ENCODE data around the gene ENOX2.

DNA sequence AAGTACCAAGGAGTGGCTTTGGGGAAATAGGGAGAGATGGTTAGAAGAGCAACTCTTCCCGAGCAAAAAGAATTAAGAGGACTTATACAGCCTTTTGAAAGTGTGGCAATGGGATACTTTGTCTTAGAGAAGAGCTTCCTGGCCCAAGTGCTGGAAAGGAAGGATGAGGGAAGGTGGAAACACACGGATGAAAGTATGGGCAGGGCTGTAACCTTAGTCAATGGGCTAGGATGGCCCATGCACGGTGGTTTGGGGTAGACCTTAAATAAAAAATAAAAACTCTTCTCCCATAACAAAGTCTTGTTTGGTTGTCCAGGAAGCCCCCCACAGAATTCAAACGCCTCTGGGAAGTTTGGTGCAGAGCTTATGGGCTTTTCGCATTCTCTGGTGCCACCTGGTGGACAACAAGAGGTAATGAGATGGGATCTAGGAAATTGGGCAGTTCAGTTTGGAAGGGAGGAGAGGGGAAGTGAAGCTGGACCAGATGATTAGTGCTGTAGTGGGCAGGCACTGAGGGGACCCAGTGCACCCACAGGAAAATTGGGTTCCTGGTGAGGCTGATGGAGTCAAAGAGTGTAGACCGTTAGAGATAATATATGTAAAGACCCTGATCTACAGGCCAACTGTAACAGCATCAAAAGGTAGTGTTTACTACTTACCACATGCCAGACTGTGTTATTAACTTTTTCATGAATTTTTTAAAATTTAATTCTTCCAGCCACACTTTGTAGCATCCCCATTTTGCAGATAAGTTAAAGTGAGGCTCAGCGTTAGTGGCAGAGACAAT lies 13.8 kb upstream of the ENOX2 start:
- TF ChIP-seq PATZ1 (CRISPR knock-in tag; IDR thresholded peaks at IDR 0.05; ENCODE audit: borderline replicate concordance) (no peak), GLIS3 (CRISPR knock-in tag; IDR thresholded peaks at IDR 0.05) (no peak), TCF4 (CRISPR knock-in tag; IDR thresholded peaks at IDR 0.05; ENCODE audit: borderline replicate concordance) (no peak), RARB (CRISPR knock-in tag; IDR thresholded peaks at IDR 0.05) (no peak), ZNF70 (CRISPR knock-in tag; IDR thresholded peaks at IDR 0.05) (no peak), ESRRG (CRISPR knock-in tag; IDR thresholded peaks at IDR 0.05) (no peak), ZC3H10 (CRISPR knock-in tag; IDR thresholded peaks at IDR 0.05) (no peak), PPARA (CRISPR knock-in tag; IDR thresholded peaks at IDR 0.05; ENCODE audit: borderline replicate concordance) (no peak), ZFP30 (CRISPR knock-in tag; IDR thresholded peaks at IDR 0.05) (no peak)
- TF ChIP-seq, protein P1, sequence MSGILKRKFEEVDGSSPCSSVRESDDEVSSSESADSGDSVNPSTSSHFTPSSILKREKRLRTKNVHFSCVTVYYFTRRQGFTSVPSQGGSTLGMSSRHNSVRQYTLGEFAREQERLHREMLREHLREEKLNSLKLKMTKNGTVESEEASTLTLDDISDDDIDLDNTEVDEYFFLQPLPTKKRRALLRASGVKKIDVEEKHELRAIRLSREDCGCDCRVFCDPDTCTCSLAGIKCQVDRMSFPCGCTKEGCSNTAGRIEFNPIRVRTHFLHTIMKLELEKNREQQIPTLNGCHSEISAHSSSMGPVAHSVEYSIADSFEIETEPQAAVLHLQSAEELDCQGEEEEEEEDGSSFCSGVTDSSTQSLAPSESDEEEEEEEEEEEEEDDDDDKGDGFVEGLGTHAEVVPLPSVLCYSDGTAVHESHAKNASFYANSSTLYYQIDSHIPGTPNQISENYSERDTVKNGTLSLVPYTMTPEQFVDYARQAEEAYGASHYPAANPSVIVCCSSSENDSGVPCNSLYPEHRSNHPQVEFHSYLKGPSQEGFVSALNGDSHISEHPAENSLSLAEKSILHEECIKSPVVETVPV (CRISPR knock-in tag; IDR thresholded peaks at IDR 0.05): no peak
- TF ChIP-seq, protein P2, sequence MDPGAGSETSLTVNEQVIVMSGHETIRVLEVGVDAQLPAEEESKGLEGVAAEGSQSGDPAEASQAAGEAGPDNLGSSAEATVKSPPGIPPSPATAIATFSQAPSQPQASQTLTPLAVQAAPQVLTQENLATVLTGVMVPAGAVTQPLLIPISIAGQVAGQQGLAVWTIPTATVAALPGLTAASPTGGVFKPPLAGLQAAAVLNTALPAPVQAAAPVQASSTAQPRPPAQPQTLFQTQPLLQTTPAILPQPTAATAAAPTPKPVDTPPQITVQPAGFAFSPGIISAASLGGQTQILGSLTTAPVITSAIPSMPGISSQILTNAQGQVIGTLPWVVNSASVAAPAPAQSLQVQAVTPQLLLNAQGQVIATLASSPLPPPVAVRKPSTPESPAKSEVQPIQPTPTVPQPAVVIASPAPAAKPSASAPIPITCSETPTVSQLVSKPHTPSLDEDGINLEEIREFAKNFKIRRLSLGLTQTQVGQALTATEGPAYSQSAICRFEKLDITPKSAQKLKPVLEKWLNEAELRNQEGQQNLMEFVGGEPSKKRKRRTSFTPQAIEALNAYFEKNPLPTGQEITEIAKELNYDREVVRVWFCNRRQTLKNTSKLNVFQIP (CRISPR knock-in tag; IDR thresholded peaks at IDR 0.05; ENCODE audit: borderline replicate concordance, low read depth): no peak

All from SK-N-SH treated with all-trans-retinoic acid at 6 μM for 48 hours (cell line).